Amygdala (tissue), 56 donors: ENCODE results near the gene ST8SIA1.
A peak's percentile ranks its signal among the peaks of the same experiment; 100 is the strongest.
"Not testable (repeated sequence)": the region's sequence is repeated elsewhere in the genome, so short reads cannot be mapped to it uniquely, and the experiment has no call there.

Experiments used
- DNase-seq, 56 donors: peaks; one replicate each; lab custom pipeline; 2025; lab: John Stamatoyannopoulos, UW

ST8SIA1 gene

GRCh38 chr12:22334410-22335100 is at the start of gene ST8SIA1:
TSS of gene ST8SIA1 (minus strand) at chr12:22334707. CDS start at chr12:22334232, 475 bp downstream.
- peak in 35 of 56 donors; percentile 16 to 77 (median 48) for DNase-seq

GRCh38 chr12:22380031-22380430 is 45.5 kb upstream of the ST8SIA1 start:
- no peak for DNase-seq

DNA sequence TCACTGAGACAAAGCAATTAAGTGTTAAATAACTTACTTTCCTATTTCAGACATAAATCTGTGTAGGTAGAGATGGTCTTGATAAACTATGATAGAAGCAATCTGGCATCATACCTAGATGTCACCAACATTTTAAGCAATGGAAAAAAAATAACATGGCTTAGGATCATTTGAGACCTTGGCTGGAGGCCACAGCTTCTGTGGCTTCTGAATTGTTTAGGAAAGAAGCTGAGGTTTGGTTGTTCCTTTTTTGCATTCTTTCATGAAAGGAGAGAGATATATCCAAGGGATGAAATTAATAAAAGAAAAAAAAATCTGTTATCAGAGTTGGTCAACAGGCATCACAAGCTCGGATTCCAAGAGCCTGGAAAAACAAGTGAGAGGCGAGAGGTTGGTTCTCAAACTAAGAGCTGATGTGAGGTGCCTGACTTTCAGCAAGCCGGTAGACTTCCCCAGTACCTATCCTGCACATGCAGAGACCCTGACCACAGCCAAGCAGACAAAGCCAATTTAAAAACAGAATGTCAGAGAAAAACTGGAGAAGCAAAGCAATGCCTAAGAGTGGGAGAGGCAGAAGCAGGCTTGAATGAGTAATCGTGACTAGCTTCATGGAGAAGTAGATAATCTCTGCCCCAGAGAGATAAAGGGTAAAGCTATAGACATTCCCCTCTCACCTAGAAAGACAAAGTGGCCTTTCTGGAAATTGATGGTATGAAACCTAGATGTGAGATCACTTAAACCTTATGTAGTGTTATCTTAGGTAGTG is 43.4 kb upstream of the ST8SIA1 start:
- no peak for DNase-seq

- DNase-seq: not testable (repeated sequence)
These were observed 42.2 kb upstream of the ST8SIA1 start for GRCh38 chr12:22376596-22377150.

GRCh38 chr12:22374508-22374907 is 40.0 kb upstream of the ST8SIA1 start:
- no peak for DNase-seq

DNA sequence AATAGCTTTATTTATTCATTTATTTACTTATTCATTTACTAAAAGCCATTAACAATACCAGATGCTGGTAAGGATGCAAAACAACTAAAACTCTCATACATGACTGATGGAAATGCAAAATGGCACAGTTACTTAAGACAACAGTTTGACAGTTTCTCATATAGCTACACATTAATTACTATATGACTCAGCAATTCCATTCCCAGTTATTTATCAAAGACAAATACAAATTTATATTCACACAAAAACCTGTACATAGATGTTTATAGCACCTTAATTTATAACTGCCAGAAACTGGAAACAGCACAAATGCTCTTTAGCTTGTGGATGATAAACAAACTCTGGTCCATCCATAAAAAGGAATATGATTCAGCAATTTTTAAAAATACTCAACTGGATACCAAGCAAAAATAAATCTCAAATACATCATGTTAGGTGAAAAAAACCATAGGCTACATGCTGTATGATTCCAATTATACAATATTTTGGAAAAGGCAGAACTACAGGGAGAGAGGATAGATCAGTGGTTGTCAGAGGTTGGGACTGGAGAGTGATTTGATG is 37.9 kb upstream of the ST8SIA1 start:
- DNase-seq: no peak

- no peak for DNase-seq
These were observed 31.7 kb upstream of the ST8SIA1 start for GRCh38 chr12:22366181-22366580.

DNA sequence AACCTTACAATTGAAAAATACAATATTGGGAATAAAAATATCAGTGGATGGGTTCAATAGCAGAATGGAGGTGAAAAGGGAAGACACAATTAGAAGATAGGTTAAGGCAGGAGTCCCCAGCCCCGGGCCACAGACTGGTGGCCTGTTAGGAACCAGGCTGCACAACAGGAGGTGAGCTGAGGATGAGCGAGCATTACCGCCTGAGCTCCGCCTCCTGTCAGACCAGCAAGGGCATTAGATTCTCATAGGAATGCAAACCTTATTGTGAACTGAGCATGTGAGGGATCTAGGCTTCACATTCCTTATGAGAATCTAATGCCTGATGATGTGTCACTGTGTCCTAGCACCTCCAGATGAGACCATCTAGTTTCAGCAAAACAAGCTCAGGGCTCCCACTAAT is 27.3 kb upstream of the ST8SIA1 start:
- DNase-seq: no peak

- DNase-seq: peak in 1 of 56 donors; percentile 1
These were observed 26.3 kb upstream of the ST8SIA1 start for GRCh38 chr12:22360774-22361173.

DNA sequence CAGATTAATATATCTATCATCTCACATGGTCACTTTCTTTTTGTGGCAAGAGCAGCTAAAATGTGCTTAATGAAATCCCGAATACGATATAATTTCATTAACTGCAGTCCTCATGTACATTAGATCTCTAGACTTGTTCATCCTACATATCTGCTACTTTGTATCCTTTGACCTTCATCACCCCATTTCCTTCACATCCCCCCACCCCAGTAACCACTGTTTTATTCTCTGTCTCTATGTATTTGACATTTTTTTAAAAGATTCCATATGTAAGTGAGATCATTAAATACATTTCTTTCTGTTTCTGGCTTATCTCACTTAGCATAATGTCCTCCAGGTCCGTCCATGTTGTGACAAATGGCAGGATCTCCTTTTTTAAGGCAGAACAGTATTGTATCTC is 23.0 kb upstream of the ST8SIA1 start:
- no peak for DNase-seq

DNA sequence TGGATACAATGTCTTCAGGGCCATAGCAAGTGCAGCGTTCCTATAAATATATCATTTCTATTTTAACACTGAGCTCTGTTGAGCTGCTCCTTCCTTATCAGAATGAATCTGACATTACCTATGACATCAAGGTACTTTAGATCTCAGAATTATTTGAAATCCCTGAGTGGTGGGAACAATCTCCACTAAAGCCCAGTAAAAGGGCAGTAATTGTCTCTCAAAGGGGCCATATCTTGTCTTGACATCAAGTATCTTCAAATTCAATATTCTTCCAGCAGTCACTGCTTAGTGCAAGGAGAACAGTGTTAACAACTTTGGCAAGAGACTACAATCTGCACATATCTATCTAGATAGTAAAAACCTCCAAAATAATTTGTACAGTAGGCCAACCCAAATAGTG is 21.7 kb upstream of the ST8SIA1 start:
- no peak for DNase-seq

DNA sequence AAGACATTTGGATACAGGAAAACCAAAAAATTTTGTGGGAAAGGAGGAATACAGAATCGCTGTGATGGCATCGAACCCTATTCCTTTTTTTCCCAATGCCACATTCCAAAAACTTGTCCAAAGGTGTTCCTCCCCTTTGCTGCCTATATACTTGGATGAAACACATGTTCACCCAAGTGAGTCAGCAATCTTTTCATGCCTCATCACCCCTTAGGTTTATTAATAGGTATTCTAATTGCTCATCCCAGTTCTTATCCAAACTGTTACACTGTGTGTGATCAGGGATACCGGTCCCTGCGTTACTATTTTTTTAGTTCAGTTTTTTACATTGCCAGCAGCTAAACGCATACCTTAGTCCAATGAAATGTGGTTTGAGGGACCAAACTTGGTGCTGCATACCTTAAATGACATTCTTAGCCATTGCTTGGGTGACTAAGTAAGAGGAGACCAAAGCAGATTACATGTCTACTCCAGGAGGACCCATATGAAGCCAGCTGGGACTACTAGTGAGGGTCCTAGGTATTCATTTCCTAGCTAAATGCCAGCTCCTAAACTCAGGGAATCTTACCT is 20.6 kb upstream of the ST8SIA1 start:
- DNase-seq: no peak

GRCh38 chr12:22353615-22354325 is 19.3 kb upstream of the ST8SIA1 start:
- no peak for DNase-seq

DNA sequence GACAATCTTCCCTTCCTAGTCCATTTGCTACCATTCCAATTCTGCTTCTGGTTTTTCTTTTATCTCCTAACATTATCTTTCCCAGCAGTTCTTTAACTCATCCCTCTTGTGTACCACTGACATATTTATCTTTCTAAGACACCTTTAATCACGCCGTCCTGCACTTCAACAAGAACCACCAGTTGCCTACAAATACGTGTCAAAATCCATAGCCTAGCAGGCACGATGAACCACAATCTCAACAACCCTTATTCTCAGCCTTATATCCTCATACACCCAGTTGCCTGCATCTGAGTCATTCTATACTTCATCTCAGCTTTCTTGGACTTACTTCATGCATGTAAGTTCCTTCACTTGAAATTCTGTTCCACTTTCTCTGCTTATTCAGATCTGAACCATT is 16.4 kb upstream of the ST8SIA1 start:
- no peak for DNase-seq

GRCh38 chr12:22348208-22348607 is 13.7 kb upstream of the ST8SIA1 start:
- no peak for DNase-seq

GRCh38 chr12:22340143-22340542 is 5.6 kb upstream of the ST8SIA1 start:
- DNase-seq: no peak

DNA sequence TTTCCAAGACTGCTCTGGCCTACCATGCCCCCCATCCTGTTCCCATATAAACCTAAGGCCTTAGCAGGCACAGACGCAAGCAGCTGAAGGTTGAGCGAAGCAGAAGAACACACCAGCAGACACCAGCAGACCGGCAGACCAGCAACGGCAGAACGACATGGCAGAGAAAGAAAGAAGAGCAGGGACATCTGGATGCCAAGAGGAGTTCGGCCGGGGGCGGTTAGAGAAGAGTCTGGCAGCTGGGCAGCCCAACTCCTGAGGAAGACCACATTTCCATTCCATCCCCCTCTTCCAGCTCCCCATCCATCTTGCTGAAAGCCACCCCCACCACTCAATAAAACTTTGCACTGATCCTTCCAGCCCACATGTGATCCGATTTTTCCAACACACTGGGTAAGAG is 5.2 kb upstream of the ST8SIA1 start:
- no peak for DNase-seq

GRCh38 chr12:22335794-22336166 is 1.3 kb upstream of the ST8SIA1 start:
- peak in 2 of 56 donors; percentile 39 to 57 for DNase-seq

GRCh38 chr12:22333713-22334409 is 646 bp downstream of the ST8SIA1 start:
- DNase-seq: peak in 6 of 56 donors; percentile 11 to 40 (median 28)

DNA sequence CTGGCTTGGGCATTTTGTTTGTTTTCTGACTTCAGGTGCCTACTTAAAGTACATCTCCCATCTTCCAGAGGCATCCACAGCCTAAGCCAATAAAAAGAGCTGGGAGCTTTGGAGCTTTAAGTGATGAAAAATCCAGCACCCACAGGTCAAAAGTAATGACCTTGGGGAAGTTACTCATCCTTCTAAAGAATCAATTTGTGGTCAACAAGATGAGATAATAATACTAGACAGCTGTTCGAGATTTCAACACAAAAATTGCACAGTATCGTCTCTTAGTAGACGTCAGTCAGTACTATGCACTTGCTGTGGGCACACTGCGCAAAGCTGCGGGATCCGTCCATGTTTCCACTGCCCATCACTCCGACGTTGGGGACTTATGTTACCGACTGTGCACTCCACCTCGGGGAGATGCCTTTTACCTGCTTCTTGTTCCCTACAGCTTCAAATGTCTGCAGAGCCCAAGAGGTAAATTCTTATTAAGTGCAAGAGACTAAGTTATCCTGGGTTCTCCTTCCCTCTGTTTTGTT is 1.3 kb downstream of the ST8SIA1 start:
- no peak for DNase-seq
